Right hindlimb (tissue), 1 donor: Measurements from ENCODE around the gene PGR.
A peak's percentile ranks its signal among the peaks of the same experiment; 100 is the strongest.
"Not testable (repeated sequence)": the region's sequence is repeated elsewhere in the genome, so short reads cannot be mapped to it uniquely, and the experiment has no call there.

ENCODE experiments used
- DNase-seq: peaks from one replicate; pipeline ENCODE4 v3.0.0-alpha.2; 2018

PGR gene

DNA sequence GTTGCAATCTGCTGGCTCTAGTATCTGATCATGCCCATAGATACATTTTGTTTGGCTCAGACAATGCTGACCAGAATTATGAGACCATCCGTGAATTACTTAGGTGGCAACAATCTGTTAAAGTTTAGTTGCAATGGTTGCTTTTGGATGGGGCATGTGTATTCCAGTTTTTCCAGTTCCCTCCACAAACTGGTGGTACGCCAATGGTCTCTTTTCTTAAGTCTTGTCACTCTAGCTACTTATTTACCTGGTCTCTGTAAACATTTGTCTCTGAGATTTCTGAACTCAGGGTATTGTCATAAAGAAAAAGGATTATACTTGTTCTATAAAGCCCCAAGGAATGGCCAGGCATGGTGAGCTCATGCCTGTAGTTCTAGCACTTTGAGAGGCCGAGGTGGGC lies 65.9 kb downstream of the PGR start:
- no peak for DNase-seq

DNA sequence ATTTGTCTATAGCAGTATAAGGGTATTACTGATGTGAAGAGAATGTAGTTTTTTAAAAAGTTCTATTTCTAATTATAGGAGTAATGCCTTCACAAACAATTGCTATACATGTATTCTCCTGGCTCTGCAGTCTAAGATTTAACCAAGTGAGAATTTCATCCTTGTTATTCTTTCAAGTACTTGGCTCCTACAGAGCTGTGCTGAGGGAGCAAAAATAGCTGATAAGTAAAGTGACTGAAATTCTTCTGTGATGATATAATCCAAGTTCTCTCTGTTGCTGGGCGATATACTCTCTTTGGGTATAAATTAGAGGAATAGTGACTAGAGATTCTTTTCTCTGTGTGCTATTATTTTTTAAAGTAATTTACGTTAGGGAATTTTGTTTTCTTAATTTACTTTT lies 68.0 kb downstream of the PGR start:
- DNase-seq: no peak

DNA sequence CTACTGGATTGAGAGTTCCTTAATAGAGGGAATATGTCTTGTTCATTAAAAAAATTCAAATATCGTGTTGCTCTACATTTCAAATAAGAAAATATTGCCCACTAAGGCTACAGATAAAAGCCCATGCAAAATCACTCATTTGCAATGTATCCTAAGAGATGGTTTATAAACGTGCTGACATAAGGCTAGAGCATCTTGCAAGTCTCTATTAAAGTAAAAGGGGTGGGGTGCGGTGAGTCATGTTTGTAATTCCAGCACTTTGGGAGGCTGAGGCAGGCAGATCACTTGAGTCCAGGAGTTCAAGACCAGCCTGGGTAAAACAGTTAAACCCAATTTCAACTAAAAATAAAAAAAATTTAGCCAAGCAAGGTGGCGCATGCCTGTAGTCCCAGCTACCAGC lies 70.3 kb downstream of the PGR start:
- no peak for DNase-seq

DNA sequence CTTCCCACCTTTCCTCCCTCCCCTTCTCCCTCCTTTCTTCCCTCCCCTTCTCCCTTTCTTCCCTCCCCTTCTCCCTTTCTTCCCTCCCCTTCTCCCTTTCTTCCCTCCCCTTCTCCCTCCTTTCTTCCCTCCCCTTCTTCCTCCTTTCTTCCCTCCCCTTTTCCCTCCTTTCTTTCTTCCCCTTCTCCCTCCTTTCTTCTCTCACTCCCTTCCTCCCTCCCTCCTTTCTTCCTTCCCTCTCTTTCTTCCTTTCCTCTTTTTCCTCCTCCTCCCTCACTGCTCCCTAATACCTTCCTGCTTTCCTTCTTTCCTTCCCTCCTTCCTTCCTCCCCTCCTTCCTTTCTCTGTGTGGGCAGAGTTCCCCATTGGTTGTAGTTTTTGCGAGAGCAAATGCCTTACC lies 76.1 kb downstream of the PGR start:
- no peak for DNase-seq

DNA sequence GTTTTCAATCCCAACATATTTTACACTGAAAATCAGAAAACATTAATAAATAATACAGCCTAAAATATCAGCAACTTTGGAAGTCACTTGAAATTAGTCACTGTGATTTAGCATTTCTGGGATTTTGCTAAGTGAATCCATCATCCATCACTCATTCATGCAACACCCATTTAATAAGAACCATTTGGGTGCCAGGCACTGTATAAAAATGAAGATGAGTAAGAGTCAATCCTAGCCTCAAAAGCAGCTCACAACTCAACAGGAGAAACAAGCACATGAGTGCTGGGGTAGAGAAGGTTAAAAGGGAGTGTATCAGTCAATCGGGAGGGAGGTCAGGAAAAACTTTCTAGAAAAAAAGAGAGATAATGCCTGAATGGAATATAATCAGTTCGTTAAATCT lies 77.9 kb downstream of the PGR start:
- DNase-seq: no peak

DNA sequence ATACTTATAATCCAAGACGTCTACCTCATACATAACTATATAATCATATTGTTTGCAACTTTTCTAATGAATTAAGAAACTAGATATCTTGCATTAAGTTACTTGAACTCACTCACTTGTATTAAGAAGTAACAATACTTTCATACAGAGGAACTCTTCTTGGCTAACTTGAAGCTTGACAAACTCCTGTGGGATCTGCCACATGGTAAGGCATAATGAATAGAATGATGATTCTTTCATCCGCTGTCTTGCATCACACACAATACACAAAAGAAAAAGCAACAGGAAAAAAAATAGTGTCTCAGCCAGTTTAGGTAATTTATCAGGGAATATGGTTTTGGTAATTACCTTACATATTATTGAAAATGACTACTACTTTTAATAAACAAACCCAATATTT lies 79.8 kb downstream of the PGR start:
- DNase-seq: no peak

DNA sequence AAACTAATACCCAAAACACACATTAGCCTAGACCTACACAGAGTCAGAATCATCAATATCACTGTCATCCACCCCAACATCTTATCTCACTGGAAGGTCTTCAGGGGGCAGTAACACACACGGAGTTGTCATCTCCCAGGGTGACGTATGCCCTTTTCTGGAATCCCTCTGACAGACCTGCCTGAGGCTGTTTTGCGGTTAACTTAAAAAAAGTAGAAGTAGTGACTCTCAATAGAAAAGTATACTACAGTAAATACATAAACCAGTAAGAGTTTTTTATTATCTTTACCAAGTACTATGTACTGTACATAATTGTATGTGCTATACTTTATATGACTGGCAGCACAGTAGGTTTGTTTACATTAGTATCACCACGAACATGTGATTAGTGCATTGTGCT lies 80.5 kb downstream of the PGR start:
- DNase-seq: no peak

DNA sequence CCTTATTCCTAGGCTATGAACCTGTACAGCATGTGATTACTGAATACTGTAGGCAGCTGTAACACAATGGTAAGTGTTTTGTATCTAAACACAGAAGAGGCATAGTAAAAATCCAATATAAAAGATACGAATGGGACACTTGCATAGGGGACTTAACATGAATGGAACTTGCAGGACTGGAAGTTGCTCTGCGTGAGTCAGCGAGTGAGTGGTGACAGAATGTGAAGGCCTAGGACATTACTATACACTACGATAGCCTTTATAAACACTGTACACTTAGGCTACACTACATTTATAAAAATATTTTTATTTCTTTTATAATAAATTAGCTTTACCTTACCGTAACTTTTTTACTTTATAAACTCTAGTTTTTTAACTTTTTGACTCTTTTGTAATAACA lies 81.1 kb downstream of the PGR start:
- DNase-seq: no peak

DNA sequence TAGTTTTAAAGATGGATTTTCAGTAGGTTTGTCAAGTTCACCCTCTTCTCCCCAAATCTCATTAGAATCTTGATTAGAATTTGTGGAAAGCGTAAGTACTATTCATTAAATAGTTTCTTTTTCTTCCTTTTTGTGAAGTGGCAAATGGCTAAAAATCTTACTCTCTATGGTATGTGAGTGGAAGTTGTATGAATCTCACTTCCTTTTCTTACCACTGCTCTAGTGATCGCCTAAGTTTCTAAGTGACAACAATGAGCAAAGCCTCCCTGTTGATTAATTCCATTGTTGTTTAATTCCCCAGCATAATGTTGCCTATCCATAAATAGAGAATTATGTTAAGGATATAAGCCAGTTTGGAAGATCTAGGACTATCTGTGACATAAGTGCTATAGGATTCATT lies 82.7 kb downstream of the PGR start:
- DNase-seq: no peak

DNA sequence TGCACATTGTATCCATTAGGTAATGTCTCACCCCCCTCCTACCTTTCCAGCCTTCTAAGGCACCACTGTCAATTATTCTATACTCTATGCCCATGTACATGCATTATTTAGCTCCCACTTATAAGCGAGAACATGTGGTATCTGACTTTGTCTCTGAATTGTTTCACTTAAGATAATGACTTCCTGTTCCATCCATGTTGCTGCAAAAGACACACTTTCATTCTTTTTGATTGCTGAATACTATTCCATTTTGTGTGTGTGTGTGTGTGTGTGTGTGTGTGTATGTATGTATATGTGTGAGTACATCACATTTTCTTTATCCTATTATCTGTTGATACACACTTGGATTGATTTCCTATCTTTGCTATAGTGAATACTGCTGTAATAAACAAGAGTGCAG lies 84.2 kb downstream of the PGR start:
- DNase-seq: no peak

DNA sequence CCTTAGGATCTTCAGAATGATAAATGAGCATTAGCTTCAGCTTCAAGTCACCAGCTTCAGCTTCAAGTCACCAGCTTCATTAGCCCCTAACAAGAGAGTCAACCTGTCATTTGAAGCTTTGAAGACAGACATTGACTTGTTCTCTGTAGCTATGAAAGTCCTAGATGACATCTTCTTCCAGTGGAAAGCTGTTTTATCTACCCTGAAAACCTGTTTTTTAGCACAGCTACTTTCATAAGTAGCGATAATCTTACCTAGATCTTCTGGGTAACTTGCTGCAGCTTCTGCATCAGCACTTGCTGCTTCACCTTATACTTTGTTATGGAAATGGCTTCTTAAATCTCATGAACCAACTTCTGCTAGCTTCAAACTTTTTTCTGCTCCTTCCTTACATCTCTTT lies 85.7 kb downstream of the PGR start:
- no peak for DNase-seq

DNA sequence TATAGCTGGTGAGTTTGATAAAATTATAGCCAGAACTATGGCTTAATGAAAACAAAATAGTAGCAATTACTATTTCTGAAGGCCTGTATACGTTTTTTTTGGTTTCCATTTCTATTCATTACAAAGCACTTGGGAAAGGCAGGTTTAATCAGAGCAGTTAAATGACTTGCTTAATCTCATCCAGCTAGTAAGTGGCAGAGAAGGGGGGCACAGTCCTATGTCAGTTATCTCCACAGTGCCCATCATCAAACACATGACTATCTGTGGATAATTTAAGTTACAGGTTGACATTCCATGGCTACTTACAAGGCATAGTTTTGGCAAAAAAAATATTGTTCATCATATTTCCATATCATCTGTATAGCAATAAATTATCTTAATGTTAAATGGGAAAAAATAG lies 93.7 kb downstream of the PGR start:
- DNase-seq: no peak

DNA sequence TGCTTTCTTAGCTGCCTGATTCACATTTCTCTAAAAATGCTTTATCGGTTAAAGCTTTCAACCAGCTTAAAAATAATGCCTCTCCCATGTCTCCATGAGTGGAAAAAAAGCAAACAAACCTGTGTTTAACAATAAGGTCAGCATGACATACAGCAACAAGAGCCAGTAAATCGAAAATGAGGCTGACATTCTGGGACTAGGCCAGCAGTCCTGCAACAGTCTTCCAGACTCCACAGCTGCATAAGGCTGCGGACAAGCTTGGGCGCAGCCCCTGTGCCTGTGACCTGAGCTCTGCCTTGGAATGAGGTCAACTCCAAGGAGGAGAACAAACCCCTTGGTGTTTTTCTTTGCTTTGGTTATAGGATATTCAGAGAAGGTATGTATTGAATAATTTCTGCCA lies 95.5 kb downstream of the PGR start:
- peak; percentile 73 for DNase-seq

DNA sequence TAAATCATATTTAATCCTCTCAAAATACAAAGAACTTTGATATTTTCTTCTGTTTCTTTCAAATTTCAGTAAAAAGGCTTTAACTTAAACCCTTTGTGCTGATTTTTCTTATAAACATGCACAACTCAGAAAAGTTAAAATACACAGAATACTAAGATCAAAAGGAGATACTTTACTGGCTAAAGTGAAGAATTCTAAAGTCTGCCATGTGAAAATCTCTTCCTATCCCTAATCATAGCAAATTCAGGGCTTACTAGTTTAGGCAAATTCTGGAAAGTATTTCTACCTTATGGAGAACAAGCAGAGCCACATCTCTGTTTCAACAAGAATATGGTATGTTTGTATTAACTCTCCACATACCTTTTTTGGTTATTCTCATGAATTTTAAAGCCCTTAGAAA lies 96.6 kb downstream of the PGR start:
- no peak for DNase-seq

DNA sequence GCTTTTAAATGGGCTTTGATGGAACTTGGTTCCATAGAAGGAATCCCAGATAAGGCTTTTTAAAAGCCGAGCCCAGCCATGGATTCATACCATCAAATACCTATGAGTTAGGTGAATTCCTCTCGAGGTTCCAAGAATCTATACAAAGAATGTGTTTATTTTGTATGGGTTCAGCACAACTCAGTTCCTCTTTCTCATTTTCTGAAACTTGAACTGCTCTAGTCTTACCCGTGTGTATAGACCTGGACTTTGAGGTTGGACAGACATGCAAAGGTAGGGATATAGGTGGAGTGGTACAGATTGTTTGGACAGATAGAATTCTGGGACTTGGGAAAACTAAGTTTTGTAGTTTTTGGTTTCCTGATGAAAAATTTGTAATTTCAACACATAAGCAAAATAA lies 97.9 kb downstream of the PGR start:
- no peak for DNase-seq

DNA sequence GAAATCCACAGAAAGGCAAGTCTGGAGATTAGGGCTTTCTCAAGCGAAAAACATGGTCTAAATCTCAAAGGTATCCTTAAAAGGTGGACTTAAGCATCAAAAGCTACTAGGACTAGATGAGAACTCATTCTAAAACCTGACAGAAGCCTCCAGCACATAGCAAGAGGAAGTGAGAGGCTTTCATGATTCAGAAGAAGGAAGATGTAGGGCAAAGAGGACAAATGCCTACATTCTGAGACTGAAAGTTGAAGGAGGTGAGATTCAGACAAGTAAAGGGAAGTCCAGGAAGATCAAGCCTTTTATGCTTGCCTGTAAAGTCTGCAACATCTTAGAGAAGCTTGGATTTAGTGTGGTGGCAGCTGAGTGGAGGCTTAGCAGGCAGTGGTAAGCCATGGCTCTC lies 98.9 kb downstream of the PGR start:
- no peak for DNase-seq

DNA sequence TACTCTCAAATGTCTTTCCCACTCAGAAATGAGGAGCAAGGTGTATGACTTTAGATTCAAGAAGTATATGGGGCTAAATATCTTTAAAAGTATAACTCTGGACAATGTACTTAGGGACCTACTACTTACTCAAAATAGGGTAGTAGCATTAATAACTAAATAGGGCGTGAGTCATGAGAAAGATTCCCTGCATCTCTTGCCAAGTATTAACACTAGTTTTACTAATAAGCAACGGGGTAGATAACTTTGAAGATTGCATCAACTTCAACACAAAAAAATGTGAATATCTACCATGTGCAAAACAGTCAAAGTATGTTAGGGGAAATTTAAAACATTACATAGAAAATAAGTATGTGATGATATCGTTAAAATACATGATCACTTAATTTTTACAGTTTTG lies 99.6 kb downstream of the PGR start:
- DNase-seq: no peak

DNA sequence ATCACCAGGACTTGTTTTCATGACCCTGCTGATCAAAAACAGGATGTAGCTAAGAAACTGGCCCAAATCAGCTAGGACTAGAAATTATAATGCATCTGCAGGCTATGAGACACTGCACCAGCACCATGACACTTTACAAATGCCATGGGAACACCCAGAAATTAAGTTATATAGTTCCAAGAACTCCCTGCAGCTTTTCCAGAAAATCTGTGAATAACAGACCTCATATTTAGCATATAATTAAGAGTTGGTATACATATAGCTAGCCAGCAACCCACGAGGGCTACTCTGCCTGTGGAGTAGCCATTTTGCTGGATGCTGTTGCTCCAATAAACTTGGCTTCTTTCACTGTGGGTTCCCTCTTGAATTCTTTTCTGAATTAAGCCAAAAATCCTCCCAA lies 101.0 kb downstream of the PGR start:
- no peak for DNase-seq

DNA sequence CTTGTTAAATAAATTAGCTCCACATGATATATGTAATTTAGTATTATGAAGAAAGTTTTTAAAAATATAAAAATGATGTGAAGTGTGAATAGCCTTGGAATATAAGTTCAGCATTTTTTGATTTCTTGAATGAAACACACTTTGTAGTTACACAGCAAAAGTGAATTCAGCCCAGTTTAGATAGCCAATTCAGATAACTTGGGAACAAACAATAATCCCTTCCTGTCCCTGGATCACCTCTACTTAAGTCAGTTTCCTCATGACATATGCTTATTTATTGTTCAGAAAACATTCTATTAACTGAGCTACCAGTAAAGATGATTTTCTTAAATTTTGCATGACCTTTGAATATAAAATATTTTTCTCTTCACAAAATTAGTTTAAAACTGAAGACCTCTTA lies 107.4 kb downstream of the PGR start:
- no peak for DNase-seq

DNA sequence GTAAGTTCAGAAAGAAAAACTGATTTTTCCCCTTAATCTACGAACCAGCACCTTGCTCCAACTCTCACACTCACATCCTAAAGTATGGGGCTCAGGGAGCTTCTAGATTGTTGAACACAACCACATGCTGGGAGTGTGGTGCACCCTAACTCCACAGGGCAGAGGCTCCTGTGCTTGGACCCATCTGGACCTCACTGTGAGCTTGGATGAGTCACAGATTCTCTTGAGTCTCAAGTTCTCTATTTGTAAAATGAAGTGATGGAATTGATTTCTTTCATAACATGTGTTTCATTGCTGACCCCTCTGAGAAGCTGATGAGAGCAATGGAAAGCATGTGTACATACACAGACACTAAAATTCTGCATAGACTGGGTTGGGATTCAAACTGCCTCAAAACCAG lies 109.7 kb downstream of the PGR start:
- DNase-seq: no peak

DNA sequence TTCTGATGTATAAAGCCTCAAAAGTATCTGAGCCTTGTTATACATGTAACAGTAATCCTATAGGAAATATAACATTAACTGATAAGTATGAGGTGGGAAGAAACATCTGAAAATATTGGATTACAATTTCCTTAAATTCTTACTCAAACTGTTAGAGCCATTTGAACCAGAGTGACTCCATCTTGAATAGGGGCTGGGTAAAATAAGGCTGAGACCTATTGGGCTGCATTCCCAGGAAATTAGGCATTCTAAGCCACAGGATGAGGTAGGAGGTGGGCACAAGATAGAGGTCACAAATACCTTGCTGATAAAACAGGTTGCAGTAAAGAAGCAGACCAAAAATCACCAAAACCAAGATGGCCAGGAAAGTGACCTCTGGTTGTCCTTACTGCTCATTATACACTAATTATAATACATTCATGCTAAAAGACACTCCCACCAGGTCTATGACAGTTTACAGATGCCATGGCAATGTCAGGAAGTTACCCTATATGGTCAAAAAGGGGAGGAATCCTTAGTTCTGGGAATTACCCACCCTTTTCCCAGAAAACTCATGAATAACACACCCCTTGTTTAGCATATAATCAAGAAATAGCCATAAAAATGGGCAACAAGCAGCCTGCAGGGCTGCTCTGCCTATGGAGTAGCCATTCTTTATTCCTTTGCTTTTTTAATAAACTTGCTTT lies 114.9 kb downstream of the PGR start:
- DNase-seq: no peak

DNA sequence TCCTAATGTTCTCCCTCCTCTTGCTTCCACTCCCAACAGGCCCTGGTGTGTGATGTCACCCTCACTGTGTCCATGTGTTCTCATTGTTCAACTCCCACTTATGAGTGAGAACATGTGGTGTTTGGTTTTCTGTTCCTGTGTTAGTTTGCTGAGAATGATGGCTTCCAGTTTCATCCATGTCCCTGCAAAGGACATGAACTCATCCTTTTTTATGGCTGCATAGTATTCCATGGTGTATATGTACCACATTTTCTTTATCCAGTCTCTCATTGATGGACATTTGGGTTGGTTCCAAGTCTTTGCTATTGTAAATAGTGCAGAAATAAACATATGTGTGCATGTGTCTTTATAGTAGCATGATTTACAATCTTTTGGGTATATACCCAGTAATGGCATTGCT lies 115.9 kb downstream of the PGR start:
- DNase-seq: not testable (repeated sequence)

DNA sequence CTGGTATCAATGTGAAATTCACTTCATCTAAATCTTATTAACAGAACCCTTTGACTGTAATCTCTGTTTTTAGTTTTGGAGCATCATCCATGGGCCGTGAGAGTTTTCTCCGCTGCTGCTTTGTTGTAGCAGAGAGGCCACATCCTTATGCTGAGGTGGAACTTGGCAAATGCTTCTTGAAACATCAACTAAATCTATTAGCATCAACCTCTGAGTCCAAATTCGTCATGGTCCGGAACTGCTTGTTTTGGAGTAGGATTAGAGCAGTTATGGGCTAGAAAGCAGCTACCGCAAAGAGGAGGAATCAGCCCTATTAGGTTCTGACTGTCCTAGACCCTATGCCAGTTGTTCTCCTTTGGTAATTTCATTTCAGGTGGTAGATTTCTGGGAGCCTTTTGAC lies 117.7 kb downstream of the PGR start:
- no peak for DNase-seq

DNA sequence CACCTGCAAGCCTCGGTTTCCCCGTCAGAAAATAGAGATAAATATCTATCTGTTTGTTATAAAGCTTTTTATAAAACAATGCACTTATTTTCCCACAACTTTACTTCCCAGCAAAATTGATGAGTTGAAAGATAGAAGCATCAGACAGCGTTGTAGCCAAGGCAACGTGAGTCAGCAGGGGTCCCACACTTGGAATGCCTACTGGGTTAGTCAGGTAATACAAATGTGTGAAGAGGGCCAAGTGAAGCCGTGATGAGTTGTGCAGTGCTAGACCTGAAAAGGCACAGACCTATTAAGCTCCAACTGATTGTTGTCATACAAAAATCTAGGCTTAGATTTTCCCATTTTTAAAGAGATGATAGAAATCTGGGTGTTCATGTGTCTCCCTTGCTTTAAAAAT lies 118.7 kb downstream of the PGR start:
- DNase-seq: no peak

DNA sequence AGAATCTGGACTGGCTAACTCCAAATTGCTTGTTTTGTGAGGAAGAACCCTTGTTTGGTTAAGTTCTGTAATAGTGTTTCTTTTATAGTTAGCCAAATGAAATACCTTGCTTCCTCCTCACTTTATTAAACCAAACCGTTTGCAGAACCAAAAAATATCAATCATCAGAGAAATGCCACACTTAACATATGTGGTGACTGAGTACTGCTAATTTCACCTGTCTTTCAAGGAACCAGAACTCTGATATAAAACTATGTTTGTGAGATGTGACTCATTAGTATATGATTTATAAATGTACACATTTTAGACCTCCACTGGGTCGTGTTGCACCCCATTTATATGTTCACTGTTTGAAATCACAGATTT lies 119.9 kb downstream of the PGR start:
- no peak for DNase-seq
